Right lobe of liver (tissue), 6 donors: ENCODE measurements around the gene ANKH. TPM values are rescaled to one million over a fixed set of nuclear protein-coding genes. Genes with fewer than 3 reads are reported as not detected.

Experiments used
- ATAC-seq, 4 donors: fragments of 200-7000 bp; cut with Tn5 transposase; one replicate each; pipeline ENCODE4 v1.9.1; 2020; ENCODE audit warnings: mild to moderate bottlenecking in 4 of 4, moderate library complexity in 4 of 4
- DNase-seq, 3 donors: peaks; one replicate each; pipeline ENCODE4 v3.0.0-alpha.2; 2020
- H3K27ac ChIP-seq, 3 donors: fragments of 200-600 bp; one replicate each; pipeline ENCODE4 v1.8.0; 2022
- H3K27me3 ChIP-seq, 2 donors: fragments of 200-600 bp; one replicate each; pipeline ENCODE4 v1.8.0; 2022
- H3K36me3 ChIP-seq, 4 donors: fragments of 200-600 bp; sonication (generic) in 1 of 4; one replicate each; pipeline versions ENCODE4 v1.5.1 to v1.8.0; 2017 to 2022; ENCODE audit warnings: control low read depth in 1 of 4
- H3K4me1 ChIP-seq, 4 donors: fragments of 200-600 bp; sonication (generic) in 1 of 4; one replicate each; pipeline versions ENCODE4 v1.5.1 to v1.8.0; 2017 to 2022; ENCODE audit warnings: control low read depth in 1 of 4
- H3K4me3 ChIP-seq, 3 donors: fragments of 200-600 bp; one replicate each; pipeline ENCODE4 v1.8.0; 2022
- H3K9me3 ChIP-seq, 4 donors: fragments of 200-600 bp; sonication (generic) in 1 of 4; one replicate each; pipeline versions ENCODE4 v1.5.1 to v1.8.0; 2017 to 2022; ENCODE audit warnings: control low read depth in 1 of 4
- POLR2A ChIP-seq: fragments of 450-650 bp; IDR thresholded peaks from one replicate; pipeline ENCODE4 v1.6.1; 2017; ENCODE audit warnings: antibody characterized with exemption, mild to moderate bottlenecking
- WGBS: methylation state at CpG from one replicate; pipeline ENCODE4 v1.1.6; 2018; ENCODE audit warnings: low coverage, low lambda C conversion rate; ENCODE audit not compliant: insufficient coverage; ENCODE audit errors: missing lambda C conversion rate; 5-methylcytosine and 5-hydroxymethylcytosine counted together
- intact Hi-C, 2 donors: fragments of 100-400 bp; cut with DNase I; formaldehyde crosslinking; loops; one replicate each; pipeline versions ENCODE4 v1.11.2 to v1.14.1; 2022
- total RNA-seq, 6 experiments: library from RNA; depleted of rRNA in 2 of 6; stranded (reverse); fragments of >200 nt in 2 of 6; fragmentation: NEBNext Ultra II Directional in 3 of 6; extraction: Animal tissue kit (Norgen Biotek cat#: 25700) in 3 of 6; gene quantifications; one replicate each; pipeline versions ENCODE4 v1.1.0 to v1.2.4, GENCODE V29; 2016 to 2023
- TF ChIP-seq, protein P1 (sequence below), 4 donors: fragments of 200-600 bp in 3 of 4; fragments of 450-650 bp in 1 of 4; IDR thresholded peaks; one replicate each; pipeline versions ENCODE4 v1.5.1 to v1.8.0; 2016 to 2022; ENCODE audit warnings: antibody characterized with exemption in 4 of 4, mild to moderate bottlenecking in 2 of 4
- donor health status: DM: no; HTN: yes; CAD: no.
- donor health status: DM: no; HTN: no; CAD: no.
- donor health status: DM: no; HTN: no; CAD: no.
- donor health status: DM: no; HTN: yes; CAD: no.
- donor health status: DM: no; HTN: yes; CAD: no.

The ANKH gene
- total RNA-seq, 6 experiments from 2014 or later: 38.5 to 121 (median 61.9) TPM

DNA sequence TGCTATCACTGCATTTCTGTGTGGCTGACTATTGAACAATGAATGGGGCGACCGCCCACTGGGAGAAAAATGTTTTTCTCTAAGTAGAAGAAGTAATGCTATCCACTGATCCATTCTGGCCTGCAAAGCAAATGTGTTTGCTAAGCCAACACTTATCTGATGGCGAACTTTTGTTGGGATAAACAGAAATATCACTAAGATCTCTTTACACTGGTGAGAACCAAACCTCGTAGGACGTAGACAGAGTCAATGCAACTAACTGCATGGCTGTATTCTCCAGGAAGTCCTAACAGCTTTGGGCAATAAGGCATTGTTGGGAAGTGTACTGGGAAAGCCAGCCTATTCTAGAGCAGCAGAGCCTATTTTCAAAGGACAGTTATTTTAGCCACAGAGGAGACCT is 77.7 kb downstream of the ANKH start:
- WGBS: 92% methylated on average over 5 of the region's 5 CpGs
- Histone ChIP-seq H3K4me1 (no peaks in the 10 kb centered on the region), H3K27me3 (no peaks in the 10 kb centered on the region), H3K9me3 (no peaks in the 10 kb centered on the region), H3K27ac (no peak overlapping the region), H3K36me3 (no peaks in the 10 kb centered on the region), H3K4me3 (no peak overlapping the region)
- ATAC-seq: no peak
- DNase-seq: no peak
- intact Hi-C loops: no loop called here
- no peak for TF ChIP-seq POLR2A
- TF ChIP-seq, protein P1, sequence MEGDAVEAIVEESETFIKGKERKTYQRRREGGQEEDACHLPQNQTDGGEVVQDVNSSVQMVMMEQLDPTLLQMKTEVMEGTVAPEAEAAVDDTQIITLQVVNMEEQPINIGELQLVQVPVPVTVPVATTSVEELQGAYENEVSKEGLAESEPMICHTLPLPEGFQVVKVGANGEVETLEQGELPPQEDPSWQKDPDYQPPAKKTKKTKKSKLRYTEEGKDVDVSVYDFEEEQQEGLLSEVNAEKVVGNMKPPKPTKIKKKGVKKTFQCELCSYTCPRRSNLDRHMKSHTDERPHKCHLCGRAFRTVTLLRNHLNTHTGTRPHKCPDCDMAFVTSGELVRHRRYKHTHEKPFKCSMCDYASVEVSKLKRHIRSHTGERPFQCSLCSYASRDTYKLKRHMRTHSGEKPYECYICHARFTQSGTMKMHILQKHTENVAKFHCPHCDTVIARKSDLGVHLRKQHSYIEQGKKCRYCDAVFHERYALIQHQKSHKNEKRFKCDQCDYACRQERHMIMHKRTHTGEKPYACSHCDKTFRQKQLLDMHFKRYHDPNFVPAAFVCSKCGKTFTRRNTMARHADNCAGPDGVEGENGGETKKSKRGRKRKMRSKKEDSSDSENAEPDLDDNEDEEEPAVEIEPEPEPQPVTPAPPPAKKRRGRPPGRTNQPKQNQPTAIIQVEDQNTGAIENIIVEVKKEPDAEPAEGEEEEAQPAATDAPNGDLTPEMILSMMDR (IDR thresholded peaks at IDR 0.05): no peak

- TF ChIP-seq, protein P1 (IDR thresholded peaks at IDR 0.05): no peak
- TF ChIP-seq POLR2A: no peak
- Histone ChIP-seq H3K36me3 (no peaks in the 10 kb centered on the region), H3K27ac (no peak overlapping the region), H3K4me1 (no peaks in the 10 kb centered on the region), H3K27me3 (no peaks in the 10 kb centered on the region), H3K9me3 (no peaks in the 10 kb centered on the region), H3K4me3 (no peak overlapping the region)
- ATAC-seq (no peak), DNase-seq (no peak)
- intact Hi-C loops: no loop called here
- WGBS: 92% methylated on average over 5 of the region's 5 CpGs
These were observed 80.7 kb downstream of the ANKH start for GRCh38 chr5:14790911-14791310.

DNA sequence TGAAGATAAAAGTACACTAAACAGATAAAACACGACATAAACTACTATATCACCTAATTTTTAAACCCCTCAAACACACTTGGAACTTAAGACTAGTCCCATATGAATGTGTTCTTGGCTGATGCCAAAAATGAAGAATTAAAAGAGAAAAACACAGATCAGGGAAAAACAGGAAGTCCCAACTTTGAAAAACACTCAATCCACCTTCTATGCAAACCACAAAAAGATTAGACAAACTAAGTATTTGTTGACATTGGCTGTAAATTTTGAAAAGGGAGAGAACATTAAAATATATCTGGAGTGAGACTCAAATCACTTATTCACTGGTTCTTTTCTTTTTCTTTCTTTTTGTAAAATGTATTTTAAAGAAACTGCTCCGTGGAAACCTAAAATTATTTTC is 81.4 kb downstream of the ANKH start:
- no peak for ATAC-seq

DNA sequence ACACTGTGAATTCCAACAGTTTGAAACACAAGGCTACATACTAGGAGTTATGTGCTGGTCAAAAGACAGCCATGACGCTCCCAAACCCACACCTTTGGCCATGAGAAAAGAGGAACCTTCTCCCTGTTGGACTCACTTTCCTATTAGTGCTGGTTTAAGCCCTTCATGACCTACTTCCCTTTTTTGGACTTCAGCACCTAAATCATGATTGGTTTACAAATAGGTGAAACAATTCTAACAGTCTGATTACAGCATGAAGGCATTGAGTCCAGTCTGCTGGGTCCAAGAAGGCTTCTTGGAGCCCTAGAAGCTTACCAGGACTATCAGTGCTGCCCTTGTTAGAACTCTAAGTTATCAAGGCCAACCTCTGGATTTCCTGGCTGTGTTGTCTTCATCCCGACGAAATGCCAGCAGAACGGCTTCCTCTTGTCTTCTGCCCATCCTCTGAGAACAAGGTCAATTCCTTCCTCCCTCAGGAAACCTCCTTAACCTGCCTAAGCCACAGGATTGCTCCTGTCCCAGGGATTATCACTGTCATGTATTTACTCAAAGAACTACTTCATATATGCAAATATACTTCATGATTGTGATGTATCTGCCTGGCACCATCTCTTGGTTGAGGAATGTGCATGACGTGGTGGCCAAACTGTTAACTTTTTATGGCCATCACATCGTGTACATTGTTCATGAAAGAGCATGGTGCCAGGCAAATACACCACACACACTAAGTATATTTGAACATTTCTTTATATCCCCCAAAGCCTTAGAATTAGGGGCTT is 83.6 kb downstream of the ANKH start:
- WGBS: 82% methylated on average over 6 of the region's 6 CpGs
- no peaks in the 10 kb centered on the region for H3K9me3 ChIP-seq
- ATAC-seq: peak; percentile 52 to 66 (median 59)
- intact Hi-C loops: no loop called here
- no peak overlapping the region for H3K27ac ChIP-seq
- DNase-seq: no peak
- TF ChIP-seq, protein P1 (IDR thresholded peaks at IDR 0.05): no peak
- TF ChIP-seq POLR2A: no peak
- H3K27me3 ChIP-seq: no peaks in the 10 kb centered on the region
- H3K4me3 ChIP-seq: no peak overlapping the region
- no peaks in the 10 kb centered on the region for H3K36me3 ChIP-seq
- H3K4me1 ChIP-seq: no peaks in the 10 kb centered on the region

More for the DNA sequence above, 81.4 kb downstream of the ANKH start:
- no peaks in the 10 kb centered on the region for H3K9me3 ChIP-seq
- TF ChIP-seq, protein P1 (IDR thresholded peaks at IDR 0.05): no peak
- no peak for TF ChIP-seq POLR2A
- no peaks in the 10 kb centered on the region for H3K27me3 ChIP-seq
- no peaks in the 10 kb centered on the region for H3K4me1 ChIP-seq
- no peak for DNase-seq
- H3K4me3 ChIP-seq: no peak overlapping the region
- H3K36me3 ChIP-seq: no peaks in the 10 kb centered on the region
- WGBS: 74% methylated on average over 2 of the region's 2 CpGs
- intact Hi-C loops: no loop called here
- H3K27ac ChIP-seq: no peak overlapping the region
